Measurements from ENCODE around the gene LRRC27.

GRCh38 chr10:132362151-132362611 lies 30.2 kb downstream of the LRRC27 start:
- no peak for TF ChIP-seq CTCF (IDR thresholded peaks at IDR 0.05; ENCODE audit: low read length)
- no peak for TF ChIP-seq EZH2 (IDR thresholded peaks at IDR 0.05; ENCODE audit: borderline replicate concordance, low read length)

Measured in OCI-LY1 (cell line).